Body of pancreas (tissue), 4 donors: ENCODE measurements around the gene POGZ. TPM values are rescaled to one million over a fixed set of nuclear protein-coding genes. Genes with fewer than 3 reads are reported as not detected.

Source experiments
- ATAC-seq: fragments of 150-250 bp; one replicate; pipeline ENCODE4 v1.9.1; 2016
- DNase-seq, 4 donors: peaks; one replicate each; pipeline ENCODE4 v3.0.0-alpha.2; 2019
- H3K27ac ChIP-seq, 4 donors: fragments of 200-600 bp; sonication (generic); 1 replicate in 3 of 4; 2 replicates in 1 of 4; pipeline versions ENCODE4 v1.5.1 to v1.6.1; 2016 to 2019; ENCODE audit warnings: mild to moderate bottlenecking in 1 of 4, mixed read lengths in 1 of 4, moderate library complexity in 1 of 4
- H3K27me3 ChIP-seq, 2 donors: fragments of 200-600 bp; sonication (generic); one replicate each; pipeline ENCODE4 v1.6.0; 2016; ENCODE audit warnings: mild to moderate bottlenecking in 1 of 2
- H3K36me3 ChIP-seq, 2 donors: fragments of 200-600 bp; sonication (generic); replicated peaks in 1 of 2; 2 replicates each; pipeline ENCODE4 v1.5.1; 2016; ENCODE audit warnings: low read depth in 2 of 2; ENCODE audit not compliant: insufficient read depth in 1 of 2
- H3K4me1 ChIP-seq: fragments of 200-600 bp; sonication (generic); one replicate; pipeline ENCODE4 v1.6.0; 2016
- H3K4me3 ChIP-seq, 2 donors: fragments of 200-600 bp; sonication (generic); 1 replicate in 1 of 2; 2 replicates in 1 of 2; pipeline ENCODE4 v1.5.1; 2016 to 2019
- H3K9me3 ChIP-seq, 3 donors: fragments of 200-600 bp; sonication (generic); 1 replicate in 2 of 3; 2 replicates in 1 of 3; pipeline ENCODE4 v1.5.1; 2016
- POLR2A ChIP-seq, 3 donors: fragments of 450-650 bp; IDR thresholded peaks; one replicate each; pipeline ENCODE4 v1.6.1; 2016; ENCODE audit warnings: antibody characterized with exemption in 3 of 3, mild to moderate bottlenecking in 2 of 3
- WGBS, 2 donors: methylation state at CpG; one replicate each; pipeline ENCODE4 v1.1.5; 2017; 5-methylcytosine and 5-hydroxymethylcytosine counted together
- intact Hi-C: fragments of 100-400 bp; cut with DNase I; formaldehyde crosslinking; loops from one replicate; pipeline ENCODE4 v1.15.1; 2023
- total RNA-seq, 2 donors: library from RNA; depleted of rRNA; stranded (reverse); fragments of >200 nt; gene quantifications; one replicate each; pipeline ENCODE4 v1.1.0, GENCODE V29; 2016
- TF ChIP-seq, protein P1 (sequence below), 7 experiments: fragments of 450-650 bp in 4 of 7; fragments of 200-600 bp in 3 of 7; sonication (generic) in 3 of 7; IDR thresholded peaks; one replicate each; pipeline ENCODE4 v1.5.1; 2016 to 2019; ENCODE audit warnings: antibody characterized with exemption in 7 of 7

Gene POGZ
- total RNA-seq, 2 donors from 2014 or later: 29.8 to 76.8 TPM

DNA sequence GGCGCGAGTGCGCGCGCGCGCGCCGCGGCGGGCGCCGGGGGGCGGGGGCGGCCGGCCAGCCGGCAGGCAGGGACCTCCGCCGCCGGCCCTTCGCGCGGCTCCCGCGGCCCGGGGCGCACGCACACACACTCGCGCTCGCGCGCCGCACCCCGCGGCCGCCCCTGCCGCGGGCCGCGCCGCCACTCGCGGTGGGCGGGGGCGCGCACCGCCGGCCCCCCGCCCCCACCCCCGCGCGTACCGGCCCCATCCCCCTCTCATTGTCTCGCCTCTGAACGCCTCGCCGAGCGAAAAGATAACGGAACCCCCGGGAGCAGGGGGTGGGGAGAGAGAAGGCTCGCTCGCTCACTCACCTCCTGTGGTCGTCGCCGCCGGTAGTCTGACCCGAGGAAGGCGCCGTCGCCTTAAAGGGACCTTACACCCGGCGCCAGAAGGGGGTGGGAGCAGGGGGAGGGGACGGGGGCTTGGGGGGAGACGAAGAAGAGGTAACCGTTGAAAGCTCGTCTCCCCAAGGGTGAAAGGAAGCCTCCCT, 428 bp downstream of the POGZ start:
- DNase-seq: peak; percentile 66 to 77 (median 72)
- Histone ChIP-seq H3K4me1 (peaks cover 13% of the 10 kb centered on the region), H3K27ac (peak overlapping the region; percentile 83 to 97 (median 92)), H3K27me3 (no peaks in the 10 kb centered on the region), H3K4me3 (peak overlapping the region; percentile 48 to 72), H3K9me3 (no peaks in the 10 kb centered on the region), H3K36me3 (no peaks in the 10 kb centered on the region)
- 2% methylated on average over 68 of the region's 77 CpGs; no CpG with 5 or more reads in 1 of the 2 donors for WGBS, 2 donors
- intact Hi-C loops: no loop called here
- TF ChIP-seq, protein P1, sequence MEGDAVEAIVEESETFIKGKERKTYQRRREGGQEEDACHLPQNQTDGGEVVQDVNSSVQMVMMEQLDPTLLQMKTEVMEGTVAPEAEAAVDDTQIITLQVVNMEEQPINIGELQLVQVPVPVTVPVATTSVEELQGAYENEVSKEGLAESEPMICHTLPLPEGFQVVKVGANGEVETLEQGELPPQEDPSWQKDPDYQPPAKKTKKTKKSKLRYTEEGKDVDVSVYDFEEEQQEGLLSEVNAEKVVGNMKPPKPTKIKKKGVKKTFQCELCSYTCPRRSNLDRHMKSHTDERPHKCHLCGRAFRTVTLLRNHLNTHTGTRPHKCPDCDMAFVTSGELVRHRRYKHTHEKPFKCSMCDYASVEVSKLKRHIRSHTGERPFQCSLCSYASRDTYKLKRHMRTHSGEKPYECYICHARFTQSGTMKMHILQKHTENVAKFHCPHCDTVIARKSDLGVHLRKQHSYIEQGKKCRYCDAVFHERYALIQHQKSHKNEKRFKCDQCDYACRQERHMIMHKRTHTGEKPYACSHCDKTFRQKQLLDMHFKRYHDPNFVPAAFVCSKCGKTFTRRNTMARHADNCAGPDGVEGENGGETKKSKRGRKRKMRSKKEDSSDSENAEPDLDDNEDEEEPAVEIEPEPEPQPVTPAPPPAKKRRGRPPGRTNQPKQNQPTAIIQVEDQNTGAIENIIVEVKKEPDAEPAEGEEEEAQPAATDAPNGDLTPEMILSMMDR (IDR thresholded peaks at IDR 0.05): no peak
- TF ChIP-seq POLR2A (IDR thresholded peaks at IDR 0.05): no peak
- peak; percentile 68 for ATAC-seq

DNA sequence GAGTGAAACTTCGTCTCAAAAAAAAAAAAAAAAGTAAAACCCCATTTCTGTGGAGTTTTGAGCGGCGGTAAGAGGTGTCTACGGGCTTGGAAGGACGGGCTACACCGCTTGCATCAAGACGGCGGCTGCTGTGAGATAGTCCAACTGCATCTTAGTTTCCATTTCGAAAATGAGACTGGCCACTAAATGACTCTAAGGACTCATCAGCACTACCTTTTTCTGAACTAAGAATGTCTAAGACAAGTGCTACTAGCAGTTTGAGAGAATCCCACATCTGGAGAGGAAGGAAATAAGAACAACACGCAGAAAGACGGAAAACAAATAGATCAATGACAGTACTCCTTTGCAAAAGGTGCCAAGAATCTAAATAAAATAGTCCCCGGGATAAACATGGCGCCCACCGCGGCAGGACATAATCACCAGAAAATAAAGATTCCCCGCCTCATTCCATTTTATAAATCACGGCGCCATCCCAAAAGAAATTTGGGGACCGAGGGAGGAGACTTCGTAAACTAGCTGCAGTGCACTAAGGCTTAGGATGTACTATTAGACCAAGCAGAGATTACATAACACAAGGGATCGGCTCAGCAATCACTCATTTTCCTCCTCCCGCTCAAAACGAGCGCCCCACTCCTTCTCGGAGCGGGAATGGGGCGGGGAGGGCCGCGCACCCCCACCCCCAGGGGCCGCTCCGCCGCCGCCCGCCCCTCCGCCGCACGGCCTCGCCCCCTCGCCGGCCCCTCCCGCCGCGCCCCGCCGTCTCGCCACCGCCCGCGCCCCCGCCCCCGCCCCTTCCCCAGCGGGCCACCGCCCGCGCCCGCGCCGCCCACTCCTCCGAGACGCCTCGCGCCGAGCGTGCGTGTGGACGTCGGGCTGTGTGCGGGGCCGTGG, 1.1 kb downstream of the POGZ start:
- 0 to 1% methylated on average over 20 to 36 of the region's 69 CpGs for WGBS, 2 donors
- intact Hi-C loops: no loop called here
- Histone ChIP-seq H3K9me3 (no peaks in the 10 kb centered on the region), H3K36me3 (no peaks in the 10 kb centered on the region), H3K4me1 (peaks cover 13% of the 10 kb centered on the region), H3K27me3 (no peaks in the 10 kb centered on the region), H3K4me3 (peak overlapping the region in 1 of 2 donors; percentile 38), H3K27ac (peak overlapping the region; percentile 77 to 90 (median 86))
- peak in 2 of 3 donors; percentile 66 to 69 for TF ChIP-seq POLR2A (IDR thresholded peaks at IDR 0.05)
- TF ChIP-seq, protein P1 (IDR thresholded peaks at IDR 0.05): no peak
- ATAC-seq: peak; percentile 59
- peak; percentile 50 to 66 (median 62) for DNase-seq

DNA sequence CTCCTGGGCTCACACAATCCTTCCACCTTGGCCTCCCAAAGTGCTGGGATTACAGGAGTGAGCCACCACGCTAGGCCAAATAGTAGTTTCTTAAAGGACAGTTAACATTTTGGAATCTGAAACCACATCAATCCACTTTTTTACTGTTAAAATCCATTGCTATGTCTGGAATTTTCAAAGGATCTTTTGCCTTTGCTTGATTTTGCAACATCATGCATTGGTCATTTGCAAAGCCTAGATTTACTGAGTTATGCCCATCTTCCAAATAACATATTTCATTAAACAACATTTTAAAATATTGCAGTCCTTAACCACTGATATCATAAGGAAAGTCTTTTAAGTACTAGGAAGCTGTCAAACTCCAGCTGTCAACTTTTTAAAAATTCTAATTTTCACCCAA, 3.3 kb downstream of the POGZ start:
- no peak for DNase-seq
- 73 to 85% methylated on average over 1 of the region's 1 CpG for WGBS, 2 donors
- intact Hi-C loops: no loop called here

DNA sequence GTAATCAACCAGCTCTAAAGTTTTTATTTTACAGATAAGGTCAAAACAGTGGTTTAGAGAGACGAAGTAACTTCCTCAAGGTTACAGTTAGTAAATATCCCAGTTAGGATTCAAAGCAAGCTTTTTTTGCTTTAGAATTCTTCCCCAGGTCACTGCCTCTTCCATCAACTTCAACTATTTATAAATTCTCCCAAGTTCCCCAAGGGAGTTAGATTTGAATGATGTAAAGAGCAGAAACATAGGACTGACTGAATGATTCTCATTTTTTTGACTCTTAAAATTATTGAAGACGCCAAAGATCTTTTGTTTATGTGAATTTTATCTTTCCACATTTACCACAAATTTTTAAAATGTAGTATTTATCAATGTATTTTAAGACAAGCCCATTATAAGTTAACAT, 4.1 kb downstream of the POGZ start:
- Histone ChIP-seq H3K36me3 (no peaks in the 10 kb centered on the region), H3K4me3 (no peak overlapping the region), H3K27me3 (no peaks in the 10 kb centered on the region), H3K4me1 (peaks cover 13% of the 10 kb centered on the region), H3K9me3 (no peaks in the 10 kb centered on the region), H3K27ac (peak overlapping the region in 1 of 4 donors; percentile 4)
- WGBS, 2 donors: 41 to 46% methylated on average over 2 of the region's 2 CpGs
- DNase-seq: no peak
- ATAC-seq: no peak
- TF ChIP-seq POLR2A (IDR thresholded peaks at IDR 0.05): no peak
- intact Hi-C loops: no loop called here

More for the DNA sequence above, 3.3 kb downstream of the POGZ start:
- Histone ChIP-seq H3K27ac (no peak overlapping the region), H3K9me3 (no peaks in the 10 kb centered on the region), H3K27me3 (no peaks in the 10 kb centered on the region), H3K36me3 (no peaks in the 10 kb centered on the region), H3K4me1 (peaks cover 13% of the 10 kb centered on the region), H3K4me3 (no peak overlapping the region)
- TF ChIP-seq POLR2A (IDR thresholded peaks at IDR 0.05): no peak
- TF ChIP-seq, protein P1 (IDR thresholded peaks at IDR 0.05): no peak
- ATAC-seq: no peak

DNA sequence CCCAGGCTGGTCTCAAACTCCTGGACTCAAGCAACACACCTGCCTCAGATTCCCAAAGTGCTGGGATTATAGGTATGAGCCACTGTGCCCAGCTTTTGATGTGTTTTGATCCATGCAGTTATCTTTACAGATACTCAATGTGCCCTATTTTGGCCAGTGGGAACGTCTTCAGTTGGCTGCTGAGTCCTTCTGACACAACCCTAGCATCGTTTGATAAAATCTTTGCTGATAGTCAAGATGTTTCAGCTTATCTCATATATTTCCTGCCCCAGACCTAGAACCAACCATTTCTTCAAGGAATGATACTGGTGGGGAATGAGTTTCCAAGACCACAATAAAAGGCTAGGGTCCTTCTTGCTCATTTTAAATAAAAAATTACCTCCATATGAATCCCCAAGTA, 11.6 kb downstream of the POGZ start:
- DNase-seq: no peak
- H3K4me1 ChIP-seq: peaks cover 5% of the 10 kb centered on the region
- intact Hi-C loops: loop anchor here (10.0 kb wide), 1 partner anchor 287 kb away; no protein-coding TSS in a partner anchor
- H3K4me3 ChIP-seq: no peak overlapping the region
- no peaks in the 10 kb centered on the region for H3K27me3 ChIP-seq
- H3K36me3 ChIP-seq: no peaks in the 10 kb centered on the region
- ATAC-seq: no peak
- TF ChIP-seq, protein P1 (IDR thresholded peaks at IDR 0.05): no peak
- no peak for TF ChIP-seq POLR2A (IDR thresholded peaks at IDR 0.05)
- 49 to 55% methylated on average over 2 of the region's 2 CpGs for WGBS, 2 donors
- no peak overlapping the region for H3K27ac ChIP-seq
- H3K9me3 ChIP-seq: no peaks in the 10 kb centered on the region
